HG02852 (cell line): ENCODE results near the gene CIITA.
"Not testable (repeated sequence)": the region's sequence is repeated elsewhere in the genome, so short reads cannot be mapped to it uniquely, and the experiment has no call there.

Experiments
- ATAC-seq: cut with Tn5 transposase; IDR thresholded peaks from one replicate; pipeline ENCODE4 v1.9.1; 2021; ENCODE audit warnings: mild to moderate bottlenecking, moderate library complexity; ENCODE audit not compliant: unreplicated experiment

CIITA gene

GRCh38 chr16:10919003-10919351 lies 42.0 kb downstream of the CIITA start:
- ATAC-seq, result no peak

DNA sequence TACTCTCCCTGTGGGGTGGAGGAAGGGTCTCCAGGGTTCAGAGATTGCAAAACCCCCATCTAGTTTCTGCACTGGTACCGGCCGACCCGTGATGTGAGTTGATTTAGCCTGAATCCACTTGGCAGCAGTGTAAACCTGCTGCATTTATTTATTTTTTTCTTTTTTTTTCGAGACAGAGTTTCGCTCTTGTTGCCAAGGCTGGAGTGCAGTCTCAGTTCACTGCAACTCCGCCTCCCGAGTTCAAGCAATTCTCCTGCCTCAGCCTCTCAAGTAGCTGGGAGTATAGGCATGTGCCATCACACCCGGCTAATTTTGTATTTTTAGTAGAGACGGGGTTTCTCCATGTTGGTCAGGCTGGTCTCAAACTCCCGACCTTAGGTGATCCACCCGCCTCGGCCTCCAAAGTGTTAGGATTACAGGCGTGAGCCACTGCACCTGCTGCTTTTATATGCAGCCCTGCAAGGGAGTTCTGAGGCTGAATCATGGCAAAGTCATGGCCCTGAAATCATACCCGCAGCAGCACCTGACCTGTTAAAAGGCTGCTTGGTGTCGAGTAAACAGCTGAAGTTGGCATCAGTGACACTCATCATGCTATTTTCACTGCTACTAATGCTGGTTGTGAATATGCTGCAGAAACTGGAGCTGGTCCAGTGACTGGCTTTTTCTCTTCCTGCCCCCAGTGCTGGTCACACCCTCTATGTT lies 43.9 kb downstream of the CIITA start:
- no peak for ATAC-seq

GRCh38 chr16:10921536-10922327 lies 44.7 kb downstream of the CIITA start:
- no peak for ATAC-seq

DNA sequence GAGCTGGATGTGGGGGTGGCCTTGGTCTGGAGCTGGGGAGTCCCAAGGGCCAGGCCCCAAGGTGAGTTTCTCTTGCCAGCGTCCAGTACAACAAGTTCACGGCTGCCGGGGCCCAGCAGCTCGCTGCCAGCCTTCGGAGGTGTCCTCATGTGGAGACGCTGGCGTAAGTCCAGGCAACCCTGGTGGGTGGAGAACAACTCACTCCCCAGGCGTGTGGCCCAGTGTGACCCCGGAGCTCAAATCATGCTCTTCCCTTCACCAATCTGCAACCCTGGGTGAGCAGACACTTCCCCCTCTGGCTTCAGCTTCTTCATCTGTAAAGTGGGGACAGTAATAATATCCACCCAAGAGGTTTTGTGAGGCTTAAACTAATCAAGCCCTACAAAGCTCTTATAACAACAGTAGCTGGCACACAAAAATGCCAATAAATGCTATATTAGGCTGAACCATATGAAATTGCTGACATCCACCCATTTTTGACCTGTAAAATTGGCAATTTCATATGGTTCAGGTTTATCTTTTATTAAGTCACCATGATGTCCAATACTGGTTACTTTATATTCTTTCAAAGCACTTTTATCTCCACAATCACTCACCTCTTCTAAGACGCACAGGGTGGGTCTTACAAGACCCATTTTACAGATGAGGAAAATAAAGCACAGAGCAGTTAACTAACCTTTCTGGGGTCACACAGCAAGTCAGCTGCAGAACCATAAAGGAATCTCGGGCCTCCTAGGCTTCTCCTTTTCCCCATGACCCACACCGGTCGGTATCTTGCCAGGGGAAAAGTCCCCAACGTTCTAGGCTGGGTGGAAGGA lies 45.5 kb downstream of the CIITA start:
- ATAC-seq, result no peak

DNA sequence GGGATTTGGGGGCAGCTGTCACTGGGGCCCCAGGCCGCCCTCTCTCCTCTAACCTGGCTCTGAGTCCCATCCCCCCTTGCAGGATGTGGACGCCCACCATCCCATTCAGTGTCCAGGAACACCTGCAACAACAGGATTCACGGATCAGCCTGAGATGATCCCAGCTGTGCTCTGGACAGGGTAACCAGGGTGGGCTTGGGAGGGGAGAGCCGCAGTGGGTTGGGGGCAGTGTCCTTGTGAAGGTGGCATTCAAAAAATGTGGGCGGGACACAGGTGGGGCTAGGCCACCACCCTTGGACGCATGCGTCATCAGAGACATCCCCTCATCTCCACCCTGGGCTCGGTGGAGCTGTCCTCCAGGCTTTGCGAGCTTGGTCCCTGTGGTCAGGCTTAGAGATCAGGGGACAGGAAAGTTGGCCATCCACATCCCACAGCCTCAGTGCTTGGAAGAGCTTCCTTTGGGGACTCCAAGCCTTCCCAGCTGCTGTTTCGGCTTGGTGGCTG lies 46.2 kb downstream of the CIITA start:
- no peak for ATAC-seq

- no peak for ATAC-seq
Measured at GRCh38 chr16:10923650-10924214, 46.7 kb downstream of the CIITA start.

- ATAC-seq, result not testable (repeated sequence)
Measured at GRCh38 chr16:10925285-10925684, 48.3 kb downstream of the CIITA start.

- ATAC-seq, result no peak
Measured at GRCh38 chr16:10926094-10926493, 49.1 kb downstream of the CIITA start.

DNA sequence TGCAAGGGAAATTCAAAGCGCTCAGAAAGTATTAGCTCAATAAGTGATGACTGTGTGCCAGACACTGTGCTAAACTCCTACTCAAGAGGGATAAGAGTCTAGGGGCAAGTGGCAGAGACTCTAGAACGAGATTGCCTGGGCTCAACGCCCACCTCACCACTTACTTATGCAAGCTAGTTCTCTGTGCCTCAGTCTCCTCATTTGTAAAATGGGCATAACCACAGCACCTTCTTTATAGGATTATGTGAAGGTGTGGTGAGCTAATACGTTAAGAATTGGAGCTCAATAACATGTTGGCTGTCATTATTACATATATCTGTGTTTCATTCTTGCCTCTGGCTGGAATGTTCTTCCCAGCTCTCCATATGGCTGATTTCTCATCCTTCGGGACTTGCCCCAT lies 49.9 kb downstream of the CIITA start:
- no peak for ATAC-seq

DNA sequence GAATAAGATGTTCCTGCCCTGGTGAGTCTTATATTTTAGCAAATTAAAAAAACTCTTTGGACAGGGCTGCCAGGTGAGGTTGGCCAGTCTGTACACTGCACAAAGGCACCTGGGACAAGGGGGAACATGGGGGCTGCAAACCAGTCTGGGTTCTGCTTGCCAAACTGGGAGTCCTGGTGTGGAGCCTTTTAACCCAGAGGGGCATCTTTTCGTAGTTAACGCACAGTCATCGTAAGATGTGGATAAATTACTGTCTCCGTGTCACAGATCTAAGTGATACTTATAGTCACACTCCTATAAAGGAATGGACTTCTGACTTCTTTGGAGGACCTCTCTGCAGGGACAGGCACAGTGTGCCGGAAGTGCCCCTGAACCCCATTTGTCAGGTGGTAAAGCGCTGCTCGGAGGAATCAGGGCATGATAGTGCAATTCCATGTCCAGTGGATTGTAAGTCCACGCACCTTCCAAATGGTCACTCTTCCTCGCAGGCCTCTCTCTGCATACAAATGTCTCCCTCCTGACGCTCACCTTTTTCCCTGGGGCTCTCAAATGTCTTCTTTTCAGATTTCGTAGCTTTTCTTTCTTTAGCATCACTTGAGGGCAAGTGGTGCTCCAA lies 50.6 kb downstream of the CIITA start:
- ATAC-seq, result no peak

DNA sequence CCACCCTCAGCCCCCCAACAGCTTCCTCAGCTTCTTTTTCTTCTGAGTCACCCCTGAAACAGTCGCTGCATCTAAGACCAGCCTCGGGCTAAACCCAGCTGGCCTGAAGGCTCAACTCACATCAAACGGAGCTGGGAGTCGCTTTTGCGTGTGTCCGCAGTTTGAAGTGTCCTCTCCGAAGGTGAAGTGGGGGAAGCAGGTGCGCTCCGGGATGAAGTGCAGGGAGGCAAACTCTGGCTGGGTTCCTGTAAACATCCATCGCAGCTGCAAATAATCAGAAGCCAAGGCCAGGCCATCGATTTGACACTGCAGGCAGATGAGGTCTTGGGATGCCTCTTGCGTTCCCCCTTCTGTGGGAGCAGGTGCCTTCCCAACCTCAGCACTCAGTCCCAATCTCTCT lies 52.1 kb downstream of the CIITA start:
- ATAC-seq, result not testable (repeated sequence)

GRCh38 chr16:10929853-10930754 lies 53.1 kb downstream of the CIITA start:
- ATAC-seq, result no peak

- ATAC-seq, result no peak
Measured at GRCh38 chr16:10930755-10931093, 53.7 kb downstream of the CIITA start.

DNA sequence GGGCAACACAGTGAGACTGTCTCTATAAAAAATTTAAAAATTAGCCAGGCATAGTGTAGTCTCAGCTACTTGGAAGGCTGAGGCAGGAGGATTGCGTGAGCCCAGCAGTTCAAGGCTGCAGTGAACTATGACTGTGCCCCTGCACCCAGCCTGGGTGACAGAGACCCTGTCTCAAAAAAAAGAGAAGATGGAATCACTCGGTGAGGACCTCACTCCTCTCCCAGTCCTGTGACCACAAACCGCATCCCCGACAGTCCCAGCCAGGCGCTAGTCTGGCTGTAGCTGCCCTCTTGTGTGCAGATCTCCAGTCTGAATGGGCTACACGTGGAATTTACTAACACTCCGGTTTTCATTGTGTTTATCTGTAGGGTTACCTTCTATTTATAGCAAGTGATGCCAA lies 54.1 kb downstream of the CIITA start:
- no peak for ATAC-seq

GRCh38 chr16:10931977-10932632 lies 55.1 kb downstream of the CIITA start:
- ATAC-seq, result no peak

- ATAC-seq, result no peak
Measured at GRCh38 chr16:10932959-10933710, 56.1 kb downstream of the CIITA start.

- no peak for ATAC-seq
Measured at GRCh38 chr16:10933865-10934264, 56.9 kb downstream of the CIITA start.

GRCh38 chr16:10934325-10935107 lies 57.5 kb downstream of the CIITA start:
- ATAC-seq, result no peak
